IPS-15b (cell line): Measurements from ENCODE around the gene RARB.

ENCODE experiments used
- H3K27me3 ChIP-seq: one replicate; pipeline ENCODE4 v1.6.1; 2013; ENCODE audit warnings: low read length; ENCODE audit not compliant: control insufficient read depth, insufficient read depth
- H3K36me3 ChIP-seq: one replicate; pipeline ENCODE4 v1.6.1; 2013; ENCODE audit warnings: low read length; ENCODE audit not compliant: control insufficient read depth, insufficient read depth
- H3K4me1 ChIP-seq: one replicate; pipeline ENCODE4 v1.6.1; 2013; ENCODE audit warnings: mild to moderate bottlenecking, low read length; ENCODE audit not compliant: control insufficient read depth, insufficient read depth
- H3K4me3 ChIP-seq: one replicate; pipeline ENCODE4 v1.5.1; 2013; ENCODE audit warnings: low read depth, low read length
- H3K9ac ChIP-seq: one replicate; pipeline ENCODE4 v1.6.1; 2013; ENCODE audit warnings: low read depth, mild to moderate bottlenecking, low read length
- H3K9me3 ChIP-seq: one replicate; pipeline ENCODE4 v1.6.1; 2013; ENCODE audit warnings: mild to moderate bottlenecking, low read length; ENCODE audit not compliant: control insufficient read depth, insufficient read depth

The RARB gene

GRCh38 chr3:25433106-25433505 lies 5.0 kb downstream of the RARB start:
- H3K4me3 ChIP-seq: no peak overlapping the region
- H3K27me3 ChIP-seq: no peaks in the 10 kb centered on the region
- no peak overlapping the region for H3K9ac ChIP-seq
- H3K9me3 ChIP-seq: no peaks in the 10 kb centered on the region
- H3K36me3 ChIP-seq: no peaks in the 10 kb centered on the region
- H3K4me1 ChIP-seq: peaks cover 16% of the 10 kb centered on the region

GRCh38 chr3:25433868-25434267 lies 5.8 kb downstream of the RARB start:
- no peaks in the 10 kb centered on the region for H3K27me3 ChIP-seq
- H3K36me3 ChIP-seq: no peaks in the 10 kb centered on the region
- no peak overlapping the region for H3K4me3 ChIP-seq
- H3K9ac ChIP-seq: no peak overlapping the region
- H3K4me1 ChIP-seq: peaks cover 12% of the 10 kb centered on the region
- H3K9me3 ChIP-seq: no peaks in the 10 kb centered on the region

- no peak overlapping the region for H3K4me3 ChIP-seq
- H3K9me3 ChIP-seq: no peaks in the 10 kb centered on the region
- no peaks in the 10 kb centered on the region for H3K36me3 ChIP-seq
- H3K9ac ChIP-seq: no peak overlapping the region
- peaks cover 9% of the 10 kb centered on the region for H3K4me1 ChIP-seq
- no peaks in the 10 kb centered on the region for H3K27me3 ChIP-seq
Observed at GRCh38 chr3:25437953-25438352, 9.9 kb downstream of the RARB start.

GRCh38 chr3:25438791-25439555 lies 10.9 kb downstream of the RARB start:
- Histone ChIP-seq H3K4me3 (no peak overlapping the region), H3K27me3 (no peaks in the 10 kb centered on the region), H3K9ac (no peak overlapping the region), H3K4me1 (peaks cover 9% of the 10 kb centered on the region), H3K36me3 (no peaks in the 10 kb centered on the region), H3K9me3 (no peaks in the 10 kb centered on the region)

- H3K4me1 ChIP-seq: peaks cover 7% of the 10 kb centered on the region
- H3K9me3 ChIP-seq: no peaks in the 10 kb centered on the region
- no peaks in the 10 kb centered on the region for H3K36me3 ChIP-seq
- no peak overlapping the region for H3K9ac ChIP-seq
- no peaks in the 10 kb centered on the region for H3K27me3 ChIP-seq
- H3K4me3 ChIP-seq: no peak overlapping the region
Observed at GRCh38 chr3:25441234-25441856, 13.3 kb downstream of the RARB start.

- Histone ChIP-seq H3K9me3 (no peaks in the 10 kb centered on the region), H3K36me3 (no peaks in the 10 kb centered on the region), H3K27me3 (no peaks in the 10 kb centered on the region), H3K4me3 (no peak overlapping the region), H3K9ac (no peak overlapping the region), H3K4me1 (peaks cover 7% of the 10 kb centered on the region)
Observed at GRCh38 chr3:25442486-25442885, 14.4 kb downstream of the RARB start.

GRCh38 chr3:25444273-25444672 lies 16.2 kb downstream of the RARB start:
- H3K36me3 ChIP-seq: no peaks in the 10 kb centered on the region
- H3K4me3 ChIP-seq: no peak overlapping the region
- no peaks in the 10 kb centered on the region for H3K9me3 ChIP-seq
- H3K27me3 ChIP-seq: no peaks in the 10 kb centered on the region
- H3K4me1 ChIP-seq: peaks cover 7% of the 10 kb centered on the region
- no peak overlapping the region for H3K9ac ChIP-seq

GRCh38 chr3:25445731-25446130 lies 17.7 kb downstream of the RARB start:
- Histone ChIP-seq H3K9ac (no peak overlapping the region), H3K36me3 (no peaks in the 10 kb centered on the region), H3K27me3 (no peaks in the 10 kb centered on the region), H3K4me3 (no peak overlapping the region), H3K9me3 (no peaks in the 10 kb centered on the region), H3K4me1 (peaks cover 9% of the 10 kb centered on the region)

- Histone ChIP-seq H3K27me3 (no peaks in the 10 kb centered on the region), H3K4me3 (no peak overlapping the region), H3K36me3 (no peaks in the 10 kb centered on the region), H3K4me1 (peaks cover 9% of the 10 kb centered on the region), H3K9ac (no peak overlapping the region), H3K9me3 (no peaks in the 10 kb centered on the region)
Observed at GRCh38 chr3:25447285-25447684, 19.2 kb downstream of the RARB start.

GRCh38 chr3:25447925-25448324 lies 19.9 kb downstream of the RARB start:
- Histone ChIP-seq H3K36me3 (no peaks in the 10 kb centered on the region), H3K4me1 (peaks cover 4% of the 10 kb centered on the region), H3K9me3 (no peaks in the 10 kb centered on the region), H3K27me3 (no peaks in the 10 kb centered on the region), H3K9ac (no peak overlapping the region), H3K4me3 (no peak overlapping the region)

- peaks cover 6% of the 10 kb centered on the region for H3K4me1 ChIP-seq
- no peaks in the 10 kb centered on the region for H3K27me3 ChIP-seq
- H3K4me3 ChIP-seq: no peak overlapping the region
Observed at GRCh38 chr3:25448750-25449692, 21.0 kb downstream of the RARB start.

More at GRCh38 chr3:25448750-25449692, 21.0 kb downstream of the RARB start:
- no peaks in the 10 kb centered on the region for H3K36me3 ChIP-seq
- H3K9me3 ChIP-seq: no peaks in the 10 kb centered on the region
- H3K9ac ChIP-seq: no peak overlapping the region
